H1 (cell line): ENCODE measurements around the gene DNAAF8. TPM values are rescaled to one million over a fixed set of nuclear protein-coding genes. Genes with fewer than 3 reads are reported as not detected.

Experiments used
- CTCF ChIA-PET: fragments of 300-600 bp; sonication (Branson Sonifier 250); formaldehyde crosslinking; loops from one replicate; lab custom pipeline; 2021; ENCODE audit not compliant: partially characterized antibody; lab: Charles Lee
- POLR2A ChIA-PET: fragments of 300-600 bp; sonication (Branson Sonifier 250); formaldehyde crosslinking; loops from one replicate; lab custom pipeline; 2021; ENCODE audit warnings: inconsistent platforms; ENCODE audit not compliant: partially characterized antibody; lab: Charles Lee
- DNase-seq, 2 experiments: peaks; one replicate each; pipeline versions ENCODE4 v3.0.0 to v3.0.0-alpha.2; 2010 to 2022; ENCODE audit warnings: low spot score in 2 of 2, low read depth in 1 of 2, mixed read lengths in 1 of 2
- FAIRE-seq: peaks from 2 replicates; lab custom pipeline; 2011; peaks lifted over from hg19 to GRCh38; lab: Jason Lieb, UNC
- H2AFZ ChIP-seq: 2 replicates; pipeline ENCODE4 v1.8.1; 2012; ENCODE audit warnings: low read length, inconsistent platforms
- H2AK5ac ChIP-seq: 2 replicates; pipeline ENCODE4 v1.6.1; 2013; ENCODE audit warnings: low read depth, low read length
- H2BK120ac ChIP-seq: replicated peaks from 2 replicates; pipeline ENCODE3; 2013; ENCODE audit warnings: low read depth, low read length, inconsistent platforms
- H2BK12ac ChIP-seq: 2 replicates; pipeline ENCODE4 v1.6.1; 2013; ENCODE audit warnings: low read depth, low read length
- H2BK15ac ChIP-seq: 2 replicates; pipeline ENCODE4 v1.6.1; 2013; ENCODE audit warnings: low read length
- H2BK20ac ChIP-seq: 2 replicates; pipeline ENCODE4 v1.6.1; 2013; ENCODE audit warnings: low read length
- H2BK5ac ChIP-seq: 2 replicates; pipeline ENCODE4 v1.6.1; 2013; ENCODE audit warnings: low read depth, low read length
- H3K14ac ChIP-seq: 2 replicates; pipeline ENCODE4 v1.6.1; 2013; ENCODE audit warnings: inconsistent platforms; ENCODE audit not compliant: insufficient read length
- H3K18ac ChIP-seq: 2 replicates; pipeline ENCODE4 v1.6.1; 2013; ENCODE audit warnings: low read length; ENCODE audit errors: extremely low read depth
- H3K23ac ChIP-seq: 2 replicates; pipeline ENCODE4 v1.6.1; 2013; ENCODE audit warnings: inconsistent platforms; ENCODE audit not compliant: insufficient read length
- H3K23me2 ChIP-seq: 2 replicates; pipeline ENCODE4 v1.6.1; 2013; ENCODE audit warnings: low read depth, low read length
- H3K27ac ChIP-seq: 2 replicates; pipeline ENCODE4 v1.6.1; 2011; ENCODE audit warnings: low read depth, low read length, inconsistent platforms
- H3K27me3 ChIP-seq, 4 experiments: replicated peaks in 1 of 4; 1 replicate in 1 of 4; 2 replicates in 3 of 4; pipeline versions ENCODE4 v1.6.1 to v1.8.1; 2011 to 2013; ENCODE audit warnings: low read length in 3 of 4, mild to moderate bottlenecking in 3 of 4, inconsistent platforms in 2 of 4, mixed read lengths in 2 of 4, moderate library complexity in 1 of 4; ENCODE audit not compliant: control insufficient read depth in 3 of 4, insufficient read depth in 3 of 4; ENCODE audit errors: extremely low read depth in 1 of 4
- H3K36me3 ChIP-seq, 4 experiments: 2 replicates each; pipeline versions ENCODE4 v1.6.1 to v1.8.1; 2011 to 2013; ENCODE audit warnings: mild to moderate bottlenecking in 4 of 4, low read length in 3 of 4, moderate library complexity in 2 of 4, control low read depth in 1 of 4, inconsistent platforms in 1 of 4; ENCODE audit not compliant: insufficient read depth in 4 of 4, control insufficient read depth in 2 of 4
- H3K4ac ChIP-seq: replicated peaks from 2 replicates; pipeline ENCODE3; 2013; ENCODE audit warnings: low read length, low read depth, mixed read lengths, inconsistent platforms; ENCODE audit not compliant: insufficient read length
- H3K4me1 ChIP-seq, 4 experiments: replicated peaks in 1 of 4; 1 replicate in 1 of 4; 2 replicates in 3 of 4; pipeline versions ENCODE4 v1.6.1 to v1.8.1; 2011 to 2013; ENCODE audit warnings: low read length in 3 of 4, inconsistent platforms in 2 of 4, mixed read lengths in 1 of 4; ENCODE audit not compliant: insufficient read depth in 4 of 4, control insufficient read depth in 3 of 4
- H3K4me2 ChIP-seq, 2 experiments: 2 replicates each; pipeline versions ENCODE4 v1.6.1 to v1.8.1; 2011 to 2013; ENCODE audit warnings: low read depth in 2 of 2, low read length in 2 of 2, control low read depth in 1 of 2, inconsistent platforms in 1 of 2, mild to moderate bottlenecking in 1 of 2; ENCODE audit not compliant: insufficient read depth in 1 of 2
- H3K4me3 ChIP-seq, 4 experiments: fragments of 200-600, 300-600 bp in 1 of 4; sonication (generic), shearing (Covaris generic), sonication (Bioruptor Twin) in 1 of 4; 2 replicates each; pipeline versions ENCODE4 v1.5.1 to v1.8.1; 2011 to 2016; ENCODE audit warnings: low read length in 4 of 4, low read depth in 3 of 4, control low read depth in 2 of 4, inconsistent platforms in 2 of 4, mild to moderate bottlenecking in 2 of 4, mixed read lengths in 1 of 4, moderate library complexity in 1 of 4; ENCODE audit not compliant: insufficient read depth in 2 of 4; ENCODE audit errors: extremely low read depth in 1 of 4
- H3K56ac ChIP-seq: replicated peaks from 2 replicates; pipeline ENCODE3; 2013; ENCODE audit warnings: low read depth, mild to moderate bottlenecking, mixed read lengths, low read length, inconsistent platforms; ENCODE audit not compliant: insufficient read length
- H3K79me1 ChIP-seq: 2 replicates; pipeline ENCODE4 v1.6.1; 2013; ENCODE audit warnings: low read depth, low read length, control low read depth
- H3K79me2 ChIP-seq, 2 experiments: 2 replicates each; pipeline versions ENCODE4 v1.6.1 to v1.8.1; 2012 to 2013; ENCODE audit warnings: low read length in 2 of 2, mild to moderate bottlenecking in 2 of 2, inconsistent platforms in 1 of 2; ENCODE audit not compliant: insufficient read depth in 2 of 2, control insufficient read depth in 1 of 2
- H3K9ac ChIP-seq, 4 experiments: replicated peaks in 1 of 4; 1 replicate in 1 of 4; 2 replicates in 3 of 4; pipeline versions ENCODE4 v1.6.1 to v1.8.1; 2011 to 2013; ENCODE audit warnings: low read depth in 3 of 4, low read length in 3 of 4, control low read depth in 2 of 4, mild to moderate bottlenecking in 2 of 4, moderate library complexity in 2 of 4, inconsistent platforms in 1 of 4; ENCODE audit errors: extremely low read depth in 1 of 4
- H3K9me3 ChIP-seq, 2 experiments: 2 replicates each; pipeline versions ENCODE4 v1.6.1 to v1.8.1; 2012 to 2013; ENCODE audit warnings: mild to moderate bottlenecking in 2 of 2, moderate library complexity in 2 of 2, control low read depth in 1 of 2, inconsistent platforms in 1 of 2, low read depth in 1 of 2, low read length in 1 of 2, mixed read lengths in 1 of 2; ENCODE audit not compliant: insufficient read depth in 2 of 2
- H4K20me1 ChIP-seq, 2 experiments: replicated peaks in 1 of 2; 2 replicates each; pipeline versions ENCODE3 to v1.8.1; 2011 to 2013; ENCODE audit warnings: inconsistent platforms in 2 of 2, low read length in 2 of 2, mild to moderate bottlenecking in 1 of 2; ENCODE audit not compliant: insufficient read depth in 2 of 2, control insufficient read depth in 1 of 2
- H4K5ac ChIP-seq: 2 replicates; pipeline ENCODE4 v1.6.1; 2013; ENCODE audit warnings: low read length, low read depth, mixed read lengths, inconsistent platforms; ENCODE audit not compliant: insufficient read length
- H4K8ac ChIP-seq: 2 replicates; pipeline ENCODE4 v1.8.0; 2013; ENCODE audit warnings: mild to moderate bottlenecking, moderate library complexity, low read length, inconsistent platforms; ENCODE audit not compliant: insufficient read depth; ENCODE audit errors: extremely low read depth
- H4K91ac ChIP-seq: replicated peaks from 2 replicates; pipeline ENCODE3; 2013; ENCODE audit warnings: low read length, mixed read lengths, inconsistent platforms; ENCODE audit not compliant: insufficient read length
- ASH2L ChIP-seq: fragments of 200-600, 300-600 bp; sonication (generic); IDR thresholded peaks from one replicate; pipeline ENCODE4 v1.7.1; 2017; ENCODE audit warnings: low read length
- BACH1 ChIP-seq: IDR thresholded peaks from 2 replicates; pipeline ENCODE4 v1.6.1; 2012; ENCODE audit warnings: low read length, improper control_type of control experiment
- BRCA1 ChIP-seq: IDR thresholded peaks from 2 replicates; pipeline ENCODE4 v1.6.1; 2012; ENCODE audit warnings: low read depth, low read length, improper control_type of control experiment
- CBX8 ChIP-seq: fragments of 300-800, 300-1000 bp; sonication (generic); IDR thresholded peaks from 2 replicates; pipeline ENCODE4 v1.7.1; 2016; ENCODE audit warnings: low read depth, low read length, borderline replicate concordance
- GABPA ChIP-seq: IDR thresholded peaks from 2 replicates; pipeline ENCODE4 v1.6.1; 2011; ENCODE audit warnings: mild to moderate bottlenecking, low read length, moderate library complexity, borderline replicate concordance; ENCODE audit not compliant: insufficient read depth
- KDM4A ChIP-seq: IDR thresholded peaks from one replicate; pipeline ENCODE4 v1.7.1; 2012; ENCODE audit warnings: low read depth, mild to moderate bottlenecking, moderate library complexity, low read length, inconsistent platforms; ENCODE audit not compliant: severe bottlenecking
- RNF2 ChIP-seq: fragments of 200-900, 300-1000 bp; sonication (generic); IDR thresholded peaks from 2 replicates; pipeline ENCODE4 v1.7.1; 2016; ENCODE audit warnings: borderline replicate concordance, low read depth, mild to moderate bottlenecking, antibody characterized with exemption, low read length; ENCODE audit not compliant: poor library complexity, severe bottlenecking; ENCODE audit errors: missing control alignments
- SIN3A ChIP-seq, 2 experiments: IDR thresholded peaks in 1 of 2; conservative IDR thresholded peaks in 1 of 2; 2 replicates each; pipeline ENCODE4 v1.6.1; 2011 to 2012; ENCODE audit warnings: low read length in 2 of 2, improper control_type of control experiment in 1 of 2, low read depth in 1 of 2, mild to moderate bottlenecking in 1 of 2
- SIX5 ChIP-seq: IDR thresholded peaks from 2 replicates; pipeline ENCODE4 v1.6.1; 2011; ENCODE audit warnings: mild to moderate bottlenecking, low read depth, low read length
- SP4 ChIP-seq: IDR thresholded peaks from 2 replicates; pipeline ENCODE4 v1.6.1; 2012; ENCODE audit warnings: low read length, inconsistent platforms
- SUZ12 ChIP-seq: fragments of 200-600 bp; sonication (generic); IDR thresholded peaks from 2 replicates; pipeline ENCODE4 v1.6.1; 2012; ENCODE audit warnings: mild to moderate bottlenecking, inconsistent platforms, low read length, moderate library complexity, mixed read lengths
- TAF7 ChIP-seq: optimal IDR thresholded peaks from 2 replicates; pipeline ENCODE3; 2011; ENCODE audit warnings: low read depth, mild to moderate bottlenecking, inconsistent platforms, low read length, moderate library complexity, borderline replicate concordance
- TBP ChIP-seq: IDR thresholded peaks from 2 replicates; pipeline ENCODE4 v1.6.1; 2011; ENCODE audit warnings: low read depth, low read length, improper control_type of control experiment
- whole genome bisulfite sequencing, 2 experiments: shearing (Covaris generic) in 1 of 2; methylation state at CpG; one replicate each; pipeline versions ENCODE4 v1.1.6 to v1.1.7; 2013 to 2015; ENCODE audit warnings: low lambda C conversion rate in 2 of 2, mixed read lengths in 2 of 2, inconsistent platforms in 1 of 2, low coverage in 1 of 2, missing lambda C conversion rate in 1 of 2; ENCODE audit not compliant: insufficient replicate concordance in 2 of 2, insufficient coverage in 1 of 2, insufficient read length in 1 of 2; ENCODE audit errors: extremely low coverage in 1 of 2, missing lambda C conversion rate in 1 of 2; 5-methylcytosine and 5-hydroxymethylcytosine counted together
- polyA plus RNA-seq, 7 experiments: library from polyadenylated mRNA; depleted of rRNA in 3 of 7; stranded (reverse) in 5 of 7; unstranded in 2 of 7; fragments of >200 nt in 5 of 7; fragments of 200-250 nt in 2 of 7; gene quantifications; 1 replicate in 5 of 7; 2 replicates in 1 of 7; 4 replicates in 1 of 7; pipeline versions ENCODE4 v1.2.1 to v1.2.3, GENCODE V29; 2011 to 2013; ENCODE audit warnings: missing spikeins in 2 of 7, mixed read lengths in 2 of 7
- total RNA-seq: library from RNA; stranded (reverse); fragmentation: NEBNext Ultra II Directional; extraction: Animal tissue kit (Norgen Biotek cat#: 25700); gene quantifications from 2 replicates; pipeline ENCODE4 v1.2.1, GENCODE V29; 2021

Gene DNAAF8
- total and polyA plus RNA-seq, 2 of the 8 experiments (the other 6 are each of a cell fraction or from before 2014, with no cell fraction given): 0.39 TPM; not detected in 1

DNA sequence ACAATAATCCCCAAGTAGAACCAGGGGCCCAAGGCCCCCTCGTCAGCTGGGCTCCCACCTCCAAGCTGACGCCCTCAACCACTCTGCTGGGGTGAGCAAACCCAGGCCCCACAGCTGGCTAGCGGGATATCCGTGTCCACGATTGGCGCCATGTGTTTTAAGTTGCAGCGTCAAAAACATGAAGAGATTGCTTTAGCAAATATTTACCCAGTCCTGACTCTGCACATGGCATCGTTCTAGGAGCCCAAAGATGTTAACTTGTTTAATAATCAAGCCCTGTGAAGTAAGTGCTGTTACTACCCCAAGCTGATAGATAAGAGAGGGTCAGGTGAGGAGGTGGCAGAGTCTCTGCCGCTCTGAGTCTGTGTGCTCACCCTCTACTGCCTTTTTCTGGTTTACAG lies 54.2 kb downstream of the DNAAF8 start:
- Histone ChIP-seq H3K4ac (no peak overlapping the region), H3K18ac (no peak overlapping the region), H3K23ac (no peak overlapping the region), H2BK20ac (no peak overlapping the region), H2BK120ac (no peak overlapping the region), H3K4me3 (no peak overlapping the region), H3K79me1 (no peaks in the 10 kb centered on the region)
- no peak for TF ChIP-seq KDM4A
- no peak for TF ChIP-seq CBX8
- no peak for TF ChIP-seq SP4
- no peak for TF ChIP-seq GABPA
- TF ChIP-seq TAF7: no peak
- TF ChIP-seq BACH1: no peak
- no peak for TF ChIP-seq SIN3A (conservative IDR thresholded peaks at IDR 0.05 in 1 of 2, IDR thresholded peaks at IDR 0.05 in 1 of 2; ENCODE audit: low read depth in 1 of 2, low read length in 2 of 2)
- TF ChIP-seq BRCA1: no peak
- no peak for TF ChIP-seq SUZ12
- TF ChIP-seq SIX5: no peak
- no peak for TF ChIP-seq RNF2
- no peak for TF ChIP-seq TBP
- TF ChIP-seq ASH2L: no peak
- TF ChIP-seq, all 59 proteins: peak for 0
- Histone ChIP-seq H2BK15ac (no peak overlapping the region), H3K9me3 (no peaks in the 10 kb centered on the region), H3K4me2 (no peak overlapping the region), H3K27ac (no peak overlapping the region), H3K56ac (no peak overlapping the region), H3K9ac (no peak overlapping the region), H4K5ac (no peak overlapping the region), H3K36me3 (no peaks in the 10 kb centered on the region), H3K4me1 (peaks cover 0 to 13% (median 4%) of the 10 kb centered on the region in 4 experiments; a peak in 5 of 7 replicates), H3K23me2 (no peaks in the 10 kb centered on the region), H4K91ac (no peak overlapping the region), H3K79me2 (no peaks in the 10 kb centered on the region), H2BK12ac (no peak overlapping the region), H2AK5ac (no peak overlapping the region), H2BK5ac (no peak overlapping the region), H4K8ac (no peak overlapping the region), H3K14ac (no peak overlapping the region), H3K27me3 (no peaks in the 10 kb centered on the region; a peak in 1 of 7 replicates), H4K20me1 (no peaks in the 10 kb centered on the region), H2AFZ (0 out of 2 replicates have a peak overlapping the region, but pooled peaks have one; percentile 6)
- FAIRE-seq (no peak), DNase-seq (no peak)
- POLR2A ChIA-PET: interaction anchor here (0.6 to 1.7 kb wide), 6 partner anchors 12 to 93 kb away, joined by 3 to 5 read pairs (median 4); partner anchors contain the start of gene ROGDI
- WGBS, 2 experiments: 89% methylated on average over 9 of the region's 9 CpGs; no CpG with 5 or more reads in 1 of the 2 experiments
- CTCF ChIA-PET: interaction anchor here (0.7 to 1.2 kb wide), 4 partner anchors 9 to 105 kb away, joined by 3 to 4 read pairs (median 3); no protein-coding TSS in a partner anchor
